HG02840 (cell line): Measurements from ENCODE around the gene SETBP1.

Experiments
- ATAC-seq: cut with Tn5 transposase; IDR thresholded peaks from one replicate; pipeline ENCODE4 v1.9.1; 2021; ENCODE audit warnings: mild to moderate bottlenecking, moderate library complexity, moderate number of reproducible peaks; ENCODE audit not compliant: unreplicated experiment, low FRiP score

Gene SETBP1

DNA sequence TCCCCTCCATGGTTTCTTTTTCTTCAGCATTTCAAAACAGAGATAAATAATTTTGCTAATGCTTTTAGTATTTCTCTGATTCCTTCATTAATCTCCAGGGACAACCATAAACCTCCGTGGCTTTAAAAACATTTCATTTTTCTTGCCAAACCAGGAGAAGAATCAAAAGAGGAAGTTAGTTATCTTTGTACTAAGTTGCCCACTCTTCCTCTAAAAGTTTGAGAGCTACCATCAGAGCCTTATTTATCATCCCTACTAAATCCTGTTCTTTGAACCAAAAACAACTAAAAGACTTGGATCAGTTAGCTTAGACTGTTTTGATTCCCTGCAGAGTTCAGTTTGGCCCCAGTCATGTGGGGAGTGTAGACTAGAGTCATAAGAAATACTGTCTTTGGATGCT is 208.4 kb downstream of the SETBP1 start:
- no peak for ATAC-seq

GRCh38 chr18:44893045-44893706 is 212.5 kb downstream of the SETBP1 start:
- ATAC-seq, result no peak

DNA sequence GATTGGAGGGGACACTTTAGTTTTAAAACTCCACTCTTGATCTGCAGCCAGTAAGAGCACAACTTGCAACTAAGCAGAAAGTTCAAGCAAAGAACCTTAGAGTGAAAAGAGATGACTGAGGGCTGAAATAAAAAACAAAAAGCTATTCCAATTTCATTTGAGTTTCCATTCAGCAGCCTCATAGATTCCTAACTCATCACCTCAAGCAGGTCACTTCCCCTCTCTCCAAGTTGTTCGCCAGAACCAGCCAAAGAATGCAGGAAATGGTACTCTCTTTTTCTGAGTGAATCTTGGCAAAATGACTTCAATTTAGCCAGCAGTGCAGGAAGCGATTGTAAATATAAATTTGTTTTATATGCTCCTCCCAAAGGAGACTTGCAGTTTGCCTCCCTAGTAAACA is 213.3 kb downstream of the SETBP1 start:
- ATAC-seq, result no peak

- peak; percentile 58 for ATAC-seq
Measured at GRCh38 chr18:44895176-44895798, 214.6 kb downstream of the SETBP1 start.

DNA sequence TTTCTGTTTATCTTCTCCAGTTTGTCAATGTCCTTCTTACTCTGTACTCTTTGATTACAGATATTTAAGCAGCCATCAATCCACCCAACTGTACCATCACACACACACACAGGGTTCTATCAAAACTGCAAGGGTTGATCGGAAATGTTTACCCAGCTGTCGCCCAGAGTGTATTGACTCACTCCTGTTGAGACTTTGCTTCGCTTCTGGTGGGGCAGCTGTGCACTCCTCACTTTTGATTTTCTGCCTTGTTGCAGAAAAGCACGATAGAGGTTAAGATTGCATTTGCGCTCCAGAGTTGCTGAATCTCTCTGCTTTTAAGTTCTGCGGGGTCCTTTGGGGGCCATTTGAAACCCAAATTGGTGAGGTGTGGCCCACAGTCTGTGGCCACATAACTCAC is 216.2 kb downstream of the SETBP1 start:
- no peak for ATAC-seq

DNA sequence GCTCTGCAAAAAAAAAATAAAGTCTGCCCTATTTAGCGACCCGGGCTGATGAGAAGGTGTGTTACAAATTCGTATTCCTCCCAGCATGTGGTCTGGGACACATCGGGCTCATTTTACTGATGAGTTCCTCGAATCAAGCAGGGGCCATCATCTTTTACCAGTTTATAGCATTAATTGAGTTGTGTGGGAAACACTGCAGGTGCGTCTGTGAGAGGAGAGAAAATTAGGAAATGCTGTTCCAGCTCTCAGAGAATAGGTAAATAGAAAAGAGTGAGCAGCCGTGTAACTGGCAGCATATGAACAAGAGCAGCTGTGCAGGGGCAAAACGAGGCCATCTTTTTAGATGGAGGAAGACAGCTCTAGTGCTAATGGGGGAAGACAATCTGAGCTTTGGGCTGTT is 216.7 kb downstream of the SETBP1 start:
- no peak for ATAC-seq

GRCh38 chr18:44897816-44898215 is 217.1 kb downstream of the SETBP1 start:
- ATAC-seq, result no peak

DNA sequence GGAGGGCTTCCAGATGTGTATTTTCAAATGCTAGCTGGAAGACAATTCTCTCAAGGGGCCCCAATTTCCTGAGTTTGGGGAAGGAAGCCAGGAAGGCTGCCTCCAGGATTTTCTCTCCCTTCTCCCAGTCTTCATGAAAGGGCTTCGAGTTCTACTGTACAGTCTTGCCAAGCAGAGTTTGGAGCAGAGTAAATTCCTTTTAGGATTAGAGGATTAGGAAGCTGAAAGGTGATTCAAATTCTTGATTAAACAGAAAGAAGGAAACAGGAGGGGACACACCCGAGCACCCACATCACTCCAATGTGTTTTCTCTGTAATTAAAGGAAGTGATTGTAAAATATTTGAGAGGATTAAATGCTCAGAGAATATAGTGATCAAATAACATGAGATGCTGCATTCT is 217.8 kb downstream of the SETBP1 start:
- no peak for ATAC-seq

GRCh38 chr18:44899832-44900231 is 219.1 kb downstream of the SETBP1 start:
- no peak for ATAC-seq

DNA sequence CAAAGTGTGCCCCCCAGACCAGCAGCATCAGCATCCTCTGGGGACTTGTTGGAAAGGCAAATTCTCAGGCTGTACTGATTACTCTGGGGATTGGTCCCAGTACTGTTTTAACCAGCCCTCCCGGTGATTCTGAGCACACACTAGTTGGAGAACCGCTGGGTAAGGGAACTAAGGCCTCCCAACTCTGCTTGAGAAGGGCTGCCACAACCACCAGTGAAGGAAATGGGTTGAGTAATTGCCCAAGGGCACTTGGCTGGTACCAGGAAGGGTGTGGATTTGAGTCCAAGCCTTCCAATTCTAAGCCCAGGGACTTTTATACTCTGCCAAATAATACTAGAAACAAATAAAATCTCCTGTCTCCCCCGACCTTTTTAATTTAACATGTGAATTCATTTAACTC is 219.9 kb downstream of the SETBP1 start:
- ATAC-seq, result no peak

GRCh38 chr18:44901283-44901682 is 220.6 kb downstream of the SETBP1 start:
- ATAC-seq, result no peak

- ATAC-seq, result no peak
Measured at GRCh38 chr18:44903327-44903726, 222.6 kb downstream of the SETBP1 start.

GRCh38 chr18:44904768-44905167 is 224.1 kb downstream of the SETBP1 start:
- no peak for ATAC-seq

DNA sequence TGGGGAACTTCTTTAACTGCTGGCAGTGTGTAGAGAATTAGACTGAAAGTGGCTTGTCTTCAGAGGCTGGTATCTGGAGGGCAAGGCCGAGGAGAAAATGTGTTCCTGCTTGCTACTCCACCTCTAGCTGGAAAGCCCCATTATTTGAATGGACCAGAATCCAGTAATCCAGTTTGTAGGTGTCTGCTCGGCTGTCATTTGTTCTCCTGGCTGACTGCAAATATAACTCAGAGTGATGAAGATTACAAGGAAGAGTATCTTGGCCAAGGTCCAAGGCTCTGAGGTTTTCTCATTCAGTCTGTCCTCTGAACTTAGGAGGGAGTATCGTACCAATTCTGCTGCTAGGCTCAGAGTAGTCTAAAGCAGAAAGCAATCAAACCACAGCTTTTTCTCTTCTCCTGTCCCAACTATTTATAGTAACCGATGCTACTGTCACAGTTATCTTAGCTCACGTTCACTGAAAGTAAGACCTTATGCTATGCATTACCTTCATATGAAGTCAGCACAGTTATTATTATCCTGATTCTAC is 228.6 kb downstream of the SETBP1 start:
- peak; percentile 58 for ATAC-seq

DNA sequence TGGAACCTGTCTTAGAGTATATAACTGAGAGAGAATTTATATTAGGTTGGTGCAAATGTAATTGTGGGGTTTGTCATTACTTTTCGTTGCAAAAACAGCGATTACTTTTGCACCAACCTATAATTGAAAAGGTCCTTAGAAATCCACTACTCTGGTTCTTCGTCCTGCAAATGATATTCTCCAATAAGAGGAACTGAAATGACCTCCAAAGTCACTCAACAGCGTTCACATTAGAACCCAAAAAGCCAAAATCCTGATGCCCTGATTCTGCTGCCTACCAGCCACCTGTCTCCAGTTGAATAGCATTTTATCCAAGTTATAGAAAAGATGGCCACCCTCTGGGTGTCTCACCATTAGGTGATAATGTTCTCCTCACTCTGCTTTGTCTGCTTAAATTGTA is 230.6 kb downstream of the SETBP1 start:
- ATAC-seq, result no peak

- no peak for ATAC-seq
Measured at GRCh38 chr18:44911773-44912172, 231.1 kb downstream of the SETBP1 start.

- ATAC-seq, result no peak
Measured at GRCh38 chr18:44912740-44913478, 232.2 kb downstream of the SETBP1 start.

GRCh38 chr18:44914028-44914427 is 233.3 kb downstream of the SETBP1 start:
- ATAC-seq, result no peak

GRCh38 chr18:44915213-44915612 is 234.5 kb downstream of the SETBP1 start:
- no peak for ATAC-seq

- no peak for ATAC-seq
Measured at GRCh38 chr18:44915661-44916060, 235.0 kb downstream of the SETBP1 start.

GRCh38 chr18:44916429-44917207 is 235.9 kb downstream of the SETBP1 start:
- ATAC-seq, result no peak
